Measurements from ENCODE around the gene TFAP2A. TPM values are rescaled to one million over a fixed set of nuclear protein-coding genes. Genes with fewer than 3 reads are reported as not detected.

TFAP2A gene
- 0.56 TPM in 1 of 2 replicates, not detected in the other for total RNA-seq

GRCh38 chr6:10414756-10415616, at the start of gene TFAP2A:
Gene TFAP2A, minus strand, starts transcription at chr6:10415074. Its CDS starts 83 bp downstream, at chr6:10414991.

Other genes starting within 250 kb of the TFAP2A start
- gene GCNT2, start 106.3 kb upstream of the TFAP2A start, total RNA-seq = not detected in 2 replicates

All from cardiac ventricle fibroblast (primary cell).